HepG2 (cell line): Measurements from ENCODE around the gene NMNAT3. TPM values are rescaled to one million over a fixed set of nuclear protein-coding genes. Genes with fewer than 3 reads are reported as not detected.

Source experiments
- ATAC-seq: fragments of 200-7000 bp; cut with Tn5 transposase; 3 replicates; pipeline ENCODE4 v1.9.1; 2020; ENCODE audit warnings: mild to moderate bottlenecking, moderate library complexity
- BruUV-seq: library from RNA; stranded (reverse); fragments of 400-500 nt; replicated peaks from 2 replicates; lab custom pipeline; 2021; lab: Mats Ljungman, UMichigan
- CTCF ChIA-PET: fragments of 300-600 bp; formaldehyde crosslinking; extraction: SDS; loops from one replicate; lab custom pipeline; 2021; ENCODE audit warnings: low total read pairs, inconsistent platforms, low intra/inter-chr PET ratio; lab: Yijun Ruan, JAX
- POLR2A ChIA-PET: fragments of 350-600 bp; sonication (Branson Sonifier 250); formaldehyde crosslinking; loops from one replicate; lab custom pipeline; 2020; ENCODE audit warnings: antibody characterized with exemption, inconsistent platforms; lab: Yijun Ruan, JAX
- DNase-seq: peaks from one replicate; pipeline ENCODE4 v3.0.0-alpha.2; 2015; ENCODE audit warnings: low spot score
- FAIRE-seq: peaks from 3 replicates; lab custom pipeline; 2011; peaks lifted over from hg19 to GRCh38; lab: Jason Lieb, UNC
- H2AFZ ChIP-seq: one replicate; pipeline ENCODE4 v1.6.1; 2011; ENCODE audit warnings: low read length, inconsistent platforms
- H3K27ac ChIP-seq: fragments of 300-600 bp; 3 replicates; pipeline ENCODE4 v1.8.0; 2011; ENCODE audit warnings: mixed run types, mild to moderate bottlenecking, mixed read lengths, low read length, inconsistent platforms; ENCODE audit not compliant: insufficient read depth; ENCODE audit errors: extremely low read length
- H3K27me3 ChIP-seq, 2 experiments: fragments of 200-600 bp in 1 of 2; 2 replicates in 1 of 2; 3 replicates in 1 of 2; pipeline versions ENCODE4 v1.6.0 to v1.8.0; 2011; ENCODE audit warnings: low read length in 2 of 2, mild to moderate bottlenecking in 2 of 2, moderate library complexity in 2 of 2, inconsistent platforms in 1 of 2; ENCODE audit not compliant: insufficient read depth in 2 of 2, control insufficient read depth in 1 of 2
- H3K36me3 ChIP-seq, 2 experiments: fragments of 200-600 bp in 1 of 2; replicated peaks in 1 of 2; 2 replicates in 1 of 2; 3 replicates in 1 of 2; pipeline versions ENCODE4 v1.5.1 to v1.8.0; 2011; ENCODE audit warnings: low read length in 2 of 2, inconsistent platforms in 1 of 2; ENCODE audit not compliant: insufficient read depth in 2 of 2, control insufficient read depth in 1 of 2
- H3K4me1 ChIP-seq: 2 replicates; pipeline ENCODE4 v1.5.1; 2012; ENCODE audit warnings: low read length, inconsistent platforms; ENCODE audit not compliant: insufficient read depth
- H3K4me2 ChIP-seq: 2 replicates; pipeline ENCODE4 v1.6.0; 2011; ENCODE audit warnings: low read depth, low read length, inconsistent platforms
- H3K4me3 ChIP-seq, 3 experiments: fragments of 200-600 bp in 1 of 3; sonication (generic), shearing (Covaris generic) in 1 of 3; replicated peaks in 1 of 3; 2 replicates each; pipeline ENCODE4 v1.5.1; 2011 to 2016; ENCODE audit warnings: low read length in 3 of 3, inconsistent platforms in 2 of 3, low read depth in 2 of 3, mild to moderate bottlenecking in 2 of 3, control low read depth in 1 of 3, mixed read lengths in 1 of 3; ENCODE audit not compliant: insufficient read depth in 1 of 3
- H3K79me2 ChIP-seq: one replicate; pipeline ENCODE4 v1.6.1; 2011; ENCODE audit warnings: low read length, inconsistent platforms; ENCODE audit not compliant: insufficient read depth
- H3K9ac ChIP-seq: 2 replicates; pipeline ENCODE4 v1.6.0; 2011; ENCODE audit warnings: mild to moderate bottlenecking, low read depth, low read length, inconsistent platforms; ENCODE audit not compliant: insufficient read depth
- H3K9me3 ChIP-seq: 2 replicates; pipeline ENCODE4 v1.5.1; 2012; ENCODE audit warnings: mild to moderate bottlenecking, low read length
- H4K20me1 ChIP-seq: 2 replicates; pipeline ENCODE4 v1.6.0; 2011; ENCODE audit warnings: inconsistent platforms, mild to moderate bottlenecking, low read length, moderate library complexity; ENCODE audit not compliant: insufficient read depth
- ATF7 ChIP-seq, 2 experiments: fragments of 450-650 bp in 1 of 2; sonication (generic) in 1 of 2; formaldehyde crosslinking in 1 of 2; IDR thresholded peaks; 2 replicates each; pipeline versions ENCODE4 v1.4.0 to v1.6.1; 2016 to 2020; ENCODE audit warnings: antibody characterized with exemption in 1 of 2, mild to moderate bottlenecking in 1 of 2, missing genetic modification reagents in 1 of 2
- CHD2 ChIP-seq: IDR thresholded peaks from 2 replicates; pipeline ENCODE4 v1.6.1; 2011; ENCODE audit warnings: low read depth, low read length, improper control_type of control experiment
- CTCF ChIP-seq: sonication (generic); formaldehyde crosslinking; IDR thresholded peaks from 2 replicates; pipeline ENCODE4 v1.5.0; 2020; ENCODE audit warnings: mild to moderate bottlenecking, missing genetic modification reagents, moderate library complexity
- HNF4G ChIP-seq, 2 experiments: sonication (generic) in 1 of 2; formaldehyde crosslinking in 1 of 2; IDR thresholded peaks; 2 replicates each; pipeline versions ENCODE4 v1.4.0 to v1.6.1; 2011 to 2020; ENCODE audit warnings: borderline replicate concordance in 2 of 2, low read depth in 2 of 2, mild to moderate bottlenecking in 2 of 2, low read length in 1 of 2, missing genetic modification reagents in 1 of 2, moderate library complexity in 1 of 2
- PAXIP1 ChIP-seq: sonication (generic); formaldehyde crosslinking; conservative IDR thresholded peaks from 2 replicates; pipeline ENCODE4 v1.4.0; 2020; ENCODE audit warnings: mild to moderate bottlenecking, missing genetic modification reagents, moderate library complexity
- U2AF1 ChIP-seq: fragments of 200-400 bp; formaldehyde crosslinking; optimal IDR thresholded peaks from 2 replicates; pipeline ENCODE3; 2017; ENCODE audit warnings: mild to moderate bottlenecking, low read depth, low read length
- ZNF143 ChIP-seq: sonication (generic); formaldehyde crosslinking; IDR thresholded peaks from 2 replicates; pipeline ENCODE4 v1.4.0; 2020; ENCODE audit warnings: missing genetic modification reagents
- ZNF263 ChIP-seq: sonication (generic); formaldehyde crosslinking; IDR thresholded peaks from 2 replicates; pipeline ENCODE4 v1.4.0; 2020; ENCODE audit warnings: missing genetic modification reagents
- WGBS: methylation state at CpG from one replicate; pipeline ENCODE4 v1.1.6; 2017; ENCODE audit warnings: low lambda C conversion rate; 5-methylcytosine and 5-hydroxymethylcytosine counted together
- in situ Hi-C: cut with HindIII; loops from 2 replicates; pipeline ENCODE4 v1.10.0; 2017; ENCODE audit warnings: low pct_unique_long_range_greater_than_20kb; ENCODE audit not compliant: extremely low pct_ligation_motif_present
- intact Hi-C: fragments of 100-400 bp; cut with micrococcal nuclease; formaldehyde crosslinking; loops from one replicate; pipeline ENCODE4 v1.10.0; 2022; ENCODE audit not compliant: unreplicated experiment
- polyA plus RNA-seq, 8 experiments: library from polyadenylated mRNA; depleted of rRNA in 3 of 8; stranded (reverse) in 7 of 8; unstranded in 1 of 8; fragments of >200 nt; fragmentation: Illumina TruSeq in 4 of 8; extraction: Trizol in 4 of 8; gene quantifications; 2 replicates each; pipeline versions ENCODE4 v1.2.1 to v1.2.3, GENCODE V29; 2011 to 2016; ENCODE audit warnings: low read depth in 4 of 8, missing spikeins in 1 of 8, mixed read lengths in 1 of 8; ENCODE audit not compliant: insufficient read depth in 1 of 8
- total RNA-seq, 5 experiments: library from RNA; depleted of rRNA; stranded (reverse); fragments of >200 nt; fragmentation: Illumina TruSeq; extraction: Trizol; gene quantifications; 2 replicates each; pipeline ENCODE4 v1.2.3, GENCODE V29; 2016; ENCODE audit warnings: low read depth in 1 of 5
- TF ChIP-seq, protein P1 (sequence below): IDR thresholded peaks from 2 replicates; pipeline ENCODE4 v1.6.1; 2012; ENCODE audit warnings: inconsistent platforms

NMNAT3 gene
- total and polyA plus RNA-seq, 2 of the 13 experiments (the other 11 are each of a cell fraction or from before 2014, with no cell fraction given): 6.1 to 7.0 TPM

- TF ChIP-seq CHD2: no peak
Observed at GRCh38 chr3:139521816-139522215, 156.0 kb downstream of the NMNAT3 start (continued).

GRCh38 chr3:139521144-139521543 is 156.6 kb downstream of the NMNAT3 start:
- H3K4me3 ChIP-seq: no peak overlapping the region
- no peaks in the 10 kb centered on the region for H3K9me3 ChIP-seq
- no TSS peak for BruUV-seq
- whole genome bisulfite sequencing: 86% methylated on average over 3 of the region's 3 CpGs
- no peak overlapping the region for H3K9ac ChIP-seq
- H3K4me1 ChIP-seq: no peaks in the 10 kb centered on the region
- no peaks in the 10 kb centered on the region for H3K36me3 ChIP-seq
- H3K27ac ChIP-seq: no peak overlapping the region
- intact Hi-C loops (no loop called here), in situ Hi-C loops (no loop called here)
- H3K79me2 ChIP-seq: no peaks in the 10 kb centered on the region
- ChIA-PET POLR2A (no interaction called here), CTCF (no interaction called here)
- ATAC-seq (no peak), FAIRE-seq (no peak), DNase-seq (no peak)
- H3K4me2 ChIP-seq: no peak overlapping the region
- H4K20me1 ChIP-seq: no peaks in the 10 kb centered on the region
- TF ChIP-seq HNF4G (IDR thresholded peaks at IDR 0.05; ENCODE audit: borderline replicate concordance, low read depth, low read length) (no peak), HNF4G (CRISPR knock-in tag; IDR thresholded peaks at IDR 0.05; ENCODE audit: borderline replicate concordance, low read depth) (no peak), U2AF1 (no peak), ATF7 (IDR thresholded peaks at IDR 0.05) (peak; percentile 30; the same call in 1 of the 2 replicates), ATF7 (CRISPR knock-in tag; IDR thresholded peaks at IDR 0.05) (no peak)
- no peaks in the 10 kb centered on the region for H3K27me3 ChIP-seq
- H2AFZ ChIP-seq: no peak overlapping the region

DNA sequence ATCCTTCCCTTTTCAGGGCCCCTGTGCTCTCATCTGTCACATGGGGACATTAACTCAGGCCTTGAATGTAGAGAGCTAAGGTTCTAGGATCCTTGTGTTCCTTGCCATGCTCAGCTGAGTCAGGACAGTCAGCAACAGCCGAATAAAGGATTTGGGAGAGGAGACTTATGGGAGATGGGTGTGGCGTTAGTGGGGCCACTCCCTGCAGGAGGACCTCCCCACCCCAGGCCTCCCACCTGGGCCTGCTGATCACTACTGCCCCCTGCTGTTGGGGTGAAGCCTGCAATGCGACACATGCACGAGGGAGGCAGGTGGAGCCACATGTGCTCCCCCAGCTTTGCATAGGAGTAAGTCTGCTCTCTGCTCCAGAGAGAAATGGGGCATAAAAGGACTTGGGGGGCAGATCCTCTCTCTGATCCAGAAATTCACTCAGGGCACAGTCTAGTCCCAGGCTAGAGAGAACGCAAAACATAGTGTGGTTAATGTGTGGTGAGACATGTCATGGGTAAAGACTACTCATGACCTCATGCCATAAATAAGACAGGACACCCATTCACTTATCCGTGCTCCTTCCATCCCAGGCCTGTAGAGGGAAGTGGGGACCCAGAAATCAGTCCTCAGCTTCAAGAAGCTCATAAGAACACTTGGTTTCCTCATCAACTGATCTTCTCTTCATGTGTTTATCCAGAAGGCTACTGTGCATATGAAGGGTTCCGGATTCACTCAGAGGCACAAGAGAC is 157.6 kb downstream of the NMNAT3 start:
- no peaks in the 10 kb centered on the region for H3K4me1 ChIP-seq
- intact Hi-C loops: loop anchor here (1.0 kb wide), 1 partner anchor 93 kb away; no protein-coding TSS in a partner anchor
- no peaks in the 10 kb centered on the region for H3K36me3 ChIP-seq
- no peaks in the 10 kb centered on the region for H3K9me3 ChIP-seq
- no peak for FAIRE-seq
- H4K20me1 ChIP-seq: no peaks in the 10 kb centered on the region
- no peak overlapping the region for H2AFZ ChIP-seq
- WGBS: 66% methylated on average over 3 of the region's 7 CpGs
- DNase-seq: no peak
- ATAC-seq: peak; percentile 90
- no peak overlapping the region for H3K9ac ChIP-seq
- BruUV-seq: no TSS peak
- in situ Hi-C loops: no loop called here
- H3K27me3 ChIP-seq: no peaks in the 10 kb centered on the region
- ChIA-PET CTCF (interaction anchor here (1.5 kb wide), 1 partner anchor 92 kb away, joined by 6 read pairs; no protein-coding TSS in a partner anchor), POLR2A (no interaction called here)
- no peak overlapping the region for H3K4me2 ChIP-seq
- H3K27ac ChIP-seq: no peak overlapping the region
- no peaks in the 10 kb centered on the region for H3K79me2 ChIP-seq
- H3K4me3 ChIP-seq: no peak overlapping the region
- peak; percentile 79 for TF ChIP-seq CTCF (CRISPR knock-in tag)
- TF ChIP-seq, protein P1, sequence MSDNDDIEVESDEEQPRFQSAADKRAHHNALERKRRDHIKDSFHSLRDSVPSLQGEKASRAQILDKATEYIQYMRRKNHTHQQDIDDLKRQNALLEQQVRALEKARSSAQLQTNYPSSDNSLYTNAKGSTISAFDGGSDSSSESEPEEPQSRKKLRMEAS: peak; percentile 54; the same call in 1 of the 2 replicates
- TF ChIP-seq ZNF143 (CRISPR knock-in tag): peak; percentile 27; the same call in 1 of the 2 replicates
- TF ChIP-seq ZNF263 (CRISPR knock-in tag): 0 out of 2 replicates have a peak, but pooled peaks have one; percentile 29
- TF ChIP-seq PAXIP1 (CRISPR knock-in tag): no peak
